Measurements from ENCODE around the gene NFE2L3. TPM values are rescaled to one million over a fixed set of nuclear protein-coding genes. Genes with fewer than 3 reads are reported as not detected.

Gene NFE2L3
- total RNA-seq, 5 donors from 2014 or later (not counting 1 experiment from before 2014, with no cell fraction given) = 1.8 to 6.2 (median 5.1) TPM

DNA sequence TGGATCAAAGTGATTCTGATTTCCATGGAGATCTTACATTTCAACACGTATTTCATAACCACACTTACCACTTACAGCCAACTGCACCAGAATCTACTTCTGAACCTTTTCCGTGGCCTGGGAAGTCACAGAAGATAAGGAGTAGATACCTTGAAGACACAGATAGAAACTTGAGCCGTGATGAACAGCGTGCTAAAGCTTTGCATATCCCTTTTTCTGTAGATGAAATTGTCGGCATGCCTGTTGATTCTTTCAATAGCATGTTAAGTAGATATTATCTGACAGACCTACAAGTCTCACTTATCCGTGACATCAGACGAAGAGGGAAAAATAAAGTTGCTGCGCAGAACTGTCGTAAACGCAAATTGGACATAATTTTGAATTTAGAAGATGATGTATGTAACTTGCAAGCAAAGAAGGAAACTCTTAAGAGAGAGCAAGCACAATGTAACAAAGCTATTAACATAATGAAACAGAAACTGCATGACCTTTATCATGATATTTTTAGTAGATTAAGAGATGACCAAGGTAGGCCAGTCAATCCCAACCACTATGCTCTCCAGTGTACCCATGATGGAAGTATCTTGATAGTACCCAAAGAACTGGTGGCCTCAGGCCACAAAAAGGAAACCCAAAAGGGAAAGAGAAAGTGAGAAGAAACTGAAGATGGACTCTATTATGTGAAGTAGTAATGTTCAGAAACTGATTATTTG is 33.3 kb downstream of the NFE2L3 start:
- DNase-seq (peak in 1 of 35 experiments; percentile 23), ATAC-seq (replicated peaks in 1 of 4) (peak in 1 of 4 experiments; percentile 6)
- no CpG with 5 or more reads among the region's 10 CpGs for WGBS (ENCODE audit: insufficient coverage)
- H3K9me3 ChIP-seq = no peaks in the 10 kb centered on the region
- peaks cover 8 to 16% of the 10 kb centered on the region in 2 experiments for H3K4me1 ChIP-seq (ENCODE audit: control insufficient read depth in 1 of 2, extremely low read depth in 1 of 2, insufficient read depth in 2 of 2, low read length in 2 of 2)
- H3K4me1 Mint-ChIP-seq = peaks cover 82 to 88% (median 86%) of the 10 kb centered on the region in 3 donors
- H3K27me3 Mint-ChIP-seq = no peaks in the 10 kb centered on the region
- H3K4me3 Mint-ChIP-seq = peak overlapping the region in 1 of 3 donors; percentile 34
- peaks cover 0 to 6% (median 0%) of the 10 kb centered on the region in 3 donors for H3K9me3 Mint-ChIP-seq
- peak overlapping the region; percentile 75 to 81 for H3K27ac Mint-ChIP-seq
- ChIA-PET POLR2A (interaction anchor here (0.6 to 1.4 kb wide), 3 partner anchors 10 to 30 kb away, joined by 3 to 4 read pairs (median 3); no protein-coding TSS in a partner anchor), CTCF (no interaction called here)
- H3K36me3 Mint-ChIP-seq = peaks cover 49% of the 10 kb centered on the region
- peaks cover 0 to 32% of the 10 kb centered on the region in 2 donors for H3K36me3 ChIP-seq (ENCODE audit: control insufficient read depth in 2 of 2, extremely low read depth in 1 of 2, insufficient read depth in 1 of 2, low read length in 1 of 2)
- no peak overlapping the region for H3K4me3 ChIP-seq (ENCODE audit: control insufficient read depth in 1 of 2, extremely low read depth in 1 of 2, low read length in 1 of 2)
- peak overlapping the region; percentile 22 for H3K27ac ChIP-seq (ENCODE audit: low read length)
- H3K27me3 ChIP-seq (replicated peaks in 1 of 2; ENCODE audit: control insufficient read depth in 2 of 2, extremely low read depth in 1 of 2, insufficient read depth in 2 of 2, low read length in 1 of 2) = no peaks in the 10 kb centered on the region

DNA sequence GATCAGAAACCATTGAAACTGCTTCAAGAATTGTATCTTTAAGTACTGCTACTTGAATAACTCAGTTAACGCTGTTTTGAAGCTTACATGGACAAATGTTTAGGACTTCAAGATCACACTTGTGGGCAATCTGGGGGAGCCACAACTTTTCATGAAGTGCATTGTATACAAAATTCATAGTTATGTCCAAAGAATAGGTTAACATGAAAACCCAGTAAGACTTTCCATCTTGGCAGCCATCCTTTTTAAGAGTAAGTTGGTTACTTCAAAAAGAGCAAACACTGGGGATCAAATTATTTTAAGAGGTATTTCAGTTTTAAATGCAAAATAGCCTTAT is 33.8 kb downstream of the NFE2L3 start:
- CTCF ChIA-PET = no interaction called here

DNA sequence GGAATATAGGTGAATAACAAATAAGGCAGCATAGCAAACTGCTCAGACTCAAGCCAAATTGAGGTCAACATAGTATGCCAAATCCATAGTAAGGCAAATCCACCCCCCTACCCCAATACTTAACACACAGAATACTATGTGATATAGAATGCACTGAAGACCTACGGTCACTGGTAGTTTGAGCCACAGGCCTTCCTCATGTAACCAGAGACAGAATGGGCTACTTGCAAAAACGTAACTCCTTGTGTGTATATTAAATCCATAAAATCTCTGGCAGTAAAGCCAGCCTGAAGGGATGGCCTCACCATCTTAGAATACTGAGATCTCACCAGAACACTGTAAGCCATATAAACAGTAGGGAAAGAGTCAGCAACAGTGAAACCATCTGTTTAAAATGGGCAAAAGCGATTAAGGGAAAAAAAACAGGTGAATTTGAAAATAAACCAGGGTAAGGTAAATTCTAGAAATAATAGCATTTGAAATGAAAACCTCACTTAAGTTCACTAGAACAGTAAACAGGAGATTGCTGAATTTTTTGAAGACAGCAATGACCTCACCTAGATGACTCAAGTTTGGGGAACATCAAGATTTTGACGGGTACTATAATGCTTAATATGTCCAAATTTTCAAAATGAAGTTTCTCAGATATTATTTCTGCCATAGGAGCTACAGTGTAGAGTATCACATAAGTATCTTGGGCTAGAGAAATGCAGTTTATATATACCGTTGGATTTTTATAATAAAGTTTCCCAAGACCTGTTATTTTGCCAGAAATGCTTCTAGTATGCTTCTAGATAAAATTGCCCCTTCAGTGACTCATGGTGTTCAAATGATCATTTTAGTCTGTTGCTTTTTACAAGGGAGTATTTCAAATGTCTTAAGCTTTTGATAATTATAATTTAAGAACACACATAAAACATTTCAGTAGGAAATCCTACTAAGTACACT is 34.6 kb downstream of the NFE2L3 start:
- Histone ChIP-seq H3K9me3 (no peaks in the 10 kb centered on the region), H3K4me1 (ENCODE audit: control insufficient read depth in 1 of 2, extremely low read depth in 1 of 2, insufficient read depth in 2 of 2, low read length in 2 of 2) (peaks cover 15 to 16% of the 10 kb centered on the region in 2 experiments), H3K4me3 (ENCODE audit: control insufficient read depth in 1 of 2, extremely low read depth in 1 of 2, low read length in 1 of 2) (no peak overlapping the region), H3K27ac (ENCODE audit: low read length) (peak overlapping the region; percentile 9), H3K27me3 (replicated peaks in 1 of 2; ENCODE audit: control insufficient read depth in 2 of 2, extremely low read depth in 1 of 2, insufficient read depth in 2 of 2, low read length in 1 of 2) (no peaks in the 10 kb centered on the region), H3K36me3 (ENCODE audit: control insufficient read depth in 2 of 2, extremely low read depth in 1 of 2, insufficient read depth in 1 of 2, low read length in 1 of 2) (peaks cover 0 to 45% of the 10 kb centered on the region in 2 donors)
- ATAC-seq (replicated peaks in 1 of 4) = peak in 1 of 4 experiments; percentile 13
- peak overlapping the region in 1 of 3 donors; percentile 20 for H3K4me3 Mint-ChIP-seq
- WGBS (ENCODE audit: insufficient coverage) = 100% methylated on average over 1 of the region's 5 CpGs
- peaks cover 81 to 89% (median 88%) of the 10 kb centered on the region in 3 donors for H3K4me1 Mint-ChIP-seq
- H3K36me3 Mint-ChIP-seq = peaks cover 57% of the 10 kb centered on the region
- ChIA-PET POLR2A (interaction anchor here (0.8 to 3.9 kb wide), 8 partner anchors 8 to 31 kb away, joined by 3 to 58 read pairs (median 8); partner anchors contain the start of genes CBX3 (in 1 of the 2) and HNRNPA2B1 (in 1 of the 2)), CTCF (interaction anchor here (0.6 to 3.2 kb wide), 2 partner anchors 11 to 104 kb away, joined by 3 to 38 read pairs; no protein-coding TSS in a partner anchor)
- peak overlapping the region; percentile 35 to 69 for H3K27ac Mint-ChIP-seq
- H3K27me3 Mint-ChIP-seq = no peaks in the 10 kb centered on the region
- H3K9me3 Mint-ChIP-seq = peaks cover 0 to 6% (median 0%) of the 10 kb centered on the region in 3 donors
- DNase-seq = peak in 1 of 35 experiments; percentile 16

More for the DNA sequence above, 33.8 kb downstream of the NFE2L3 start:
- Histone ChIP-seq H3K27me3 (replicated peaks in 1 of 2; ENCODE audit: control insufficient read depth in 2 of 2, extremely low read depth in 1 of 2, insufficient read depth in 2 of 2, low read length in 1 of 2) (no peaks in the 10 kb centered on the region), H3K27ac (ENCODE audit: low read length) (no peak overlapping the region), H3K9me3 (no peaks in the 10 kb centered on the region), H3K4me1 (ENCODE audit: control insufficient read depth in 1 of 2, extremely low read depth in 1 of 2, insufficient read depth in 2 of 2, low read length in 2 of 2) (peaks cover 11 to 16% of the 10 kb centered on the region in 2 experiments), H3K4me3 (ENCODE audit: control insufficient read depth in 1 of 2, extremely low read depth in 1 of 2, low read length in 1 of 2) (no peak overlapping the region), H3K36me3 (ENCODE audit: control insufficient read depth in 2 of 2, extremely low read depth in 1 of 2, insufficient read depth in 1 of 2, low read length in 1 of 2) (peaks cover 0 to 37% of the 10 kb centered on the region in 2 donors)
- no peak for ATAC-seq (replicated peaks in 1 of 4)
- H3K27me3 Mint-ChIP-seq = no peaks in the 10 kb centered on the region
- H3K27ac Mint-ChIP-seq = peak overlapping the region; percentile 75 to 81
- peaks cover 55% of the 10 kb centered on the region for H3K36me3 Mint-ChIP-seq
- WGBS (ENCODE audit: insufficient coverage) = no CpG with 5 or more reads among the region's 1 CpG
- POLR2A ChIA-PET = interaction anchor here (0.8 to 1.4 kb wide), 2 partner anchors 16 to 30 kb away, joined by 3 to 4 read pairs; no protein-coding TSS in a partner anchor
- peak overlapping the region in 1 of 3 donors; percentile 34 for H3K4me3 Mint-ChIP-seq
- H3K4me1 Mint-ChIP-seq = peaks cover 82 to 88% (median 86%) of the 10 kb centered on the region in 3 donors
- peak in 1 of 35 experiments; percentile 14 for DNase-seq
- peaks cover 0 to 6% (median 0%) of the 10 kb centered on the region in 3 donors for H3K9me3 Mint-ChIP-seq

- DNase-seq (peak in 1 of 35 experiments; percentile 29), ATAC-seq (replicated peaks in 1 of 4) (peak in 2 of 4 experiments; percentile 9 to 25)
- peaks cover 84 to 89% (median 88%) of the 10 kb centered on the region in 3 donors for H3K4me1 Mint-ChIP-seq
- H3K9me3 Mint-ChIP-seq = peaks cover 0 to 6% (median 0%) of the 10 kb centered on the region in 3 donors
- Histone ChIP-seq H3K4me3 (ENCODE audit: control insufficient read depth in 1 of 2, extremely low read depth in 1 of 2, low read length in 1 of 2) (no peak overlapping the region), H3K4me1 (ENCODE audit: control insufficient read depth in 1 of 2, extremely low read depth in 1 of 2, insufficient read depth in 2 of 2, low read length in 2 of 2) (peaks cover 17 to 22% of the 10 kb centered on the region in 2 experiments), H3K9me3 (no peaks in the 10 kb centered on the region), H3K27me3 (replicated peaks in 1 of 2; ENCODE audit: control insufficient read depth in 2 of 2, extremely low read depth in 1 of 2, insufficient read depth in 2 of 2, low read length in 1 of 2) (no peaks in the 10 kb centered on the region), H3K27ac (ENCODE audit: low read length) (peak overlapping the region; percentile 28), H3K36me3 (ENCODE audit: control insufficient read depth in 2 of 2, extremely low read depth in 1 of 2, insufficient read depth in 1 of 2, low read length in 1 of 2) (peaks cover 0 to 54% of the 10 kb centered on the region in 2 donors)
- peak overlapping the region; percentile 56 to 69 for H3K27ac Mint-ChIP-seq
- ChIA-PET POLR2A (interaction anchor here (0.6 to 3.9 kb wide), 13 partner anchors 8 to 37 kb away, joined by 3 to 58 read pairs (median 4); partner anchors contain the start of genes CBX3 (in 1 of the 2), HNRNPA2B1 (in 1 of the 2) and NFE2L3 (in 1 of the 2)), CTCF (interaction anchor here (0.6 to 3.2 kb wide), 3 partner anchors 10 to 105 kb away, joined by 3 to 38 read pairs (median 5); no protein-coding TSS in a partner anchor)
- H3K27me3 Mint-ChIP-seq = no peaks in the 10 kb centered on the region
- WGBS (ENCODE audit: insufficient coverage) = 94% methylated on average over 6 of the region's 11 CpGs
- peak overlapping the region in 1 of 3 donors; percentile 20 for H3K4me3 Mint-ChIP-seq
- peaks cover 66% of the 10 kb centered on the region for H3K36me3 Mint-ChIP-seq
These were observed 35.6 kb downstream of the NFE2L3 start for GRCh38 chr7:26187380-26188205.

DNA sequence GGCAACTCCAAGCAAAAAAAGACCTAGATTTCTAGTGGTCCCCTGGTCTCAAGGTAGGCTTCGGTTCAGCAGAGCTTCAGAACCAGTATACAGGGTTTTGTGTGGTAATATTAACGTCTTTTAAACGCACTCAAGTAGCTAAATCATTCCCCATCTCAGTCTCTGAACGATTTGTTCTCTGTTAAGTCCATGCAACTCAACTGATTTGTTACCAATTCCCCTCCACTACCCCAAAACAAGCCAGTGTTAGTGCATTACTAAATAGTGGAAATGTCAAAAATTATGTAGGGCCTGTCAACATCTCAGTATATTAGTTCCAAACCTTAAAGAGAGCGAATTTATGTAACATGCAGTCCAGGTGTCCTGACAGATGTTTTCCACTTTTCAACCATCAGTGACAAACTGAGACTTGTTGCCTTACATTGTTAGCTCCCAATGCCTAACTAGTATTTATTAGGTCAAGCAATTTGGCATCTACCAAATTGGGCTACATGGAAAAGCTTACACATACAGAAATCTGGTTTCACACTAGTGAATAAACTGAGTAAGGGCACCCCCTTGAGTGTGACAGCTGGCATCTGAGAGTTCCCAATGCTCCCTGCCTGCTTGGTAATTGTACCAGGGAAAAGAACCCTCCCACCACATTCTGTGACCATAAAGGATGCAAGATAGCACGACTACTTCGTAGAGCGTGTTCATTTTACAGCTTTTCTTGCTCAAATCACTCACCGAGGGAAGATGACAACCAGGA is 36.4 kb downstream of the NFE2L3 start:
- H3K4me3 Mint-ChIP-seq = peak overlapping the region in 1 of 3 donors; percentile 3
- Histone ChIP-seq H3K36me3 (ENCODE audit: control insufficient read depth in 2 of 2, extremely low read depth in 1 of 2, insufficient read depth in 1 of 2, low read length in 1 of 2) (peaks cover 0 to 62% of the 10 kb centered on the region in 2 donors), H3K9me3 (no peaks in the 10 kb centered on the region), H3K4me1 (ENCODE audit: control insufficient read depth in 1 of 2, extremely low read depth in 1 of 2, insufficient read depth in 2 of 2, low read length in 2 of 2) (peaks cover 23 to 30% of the 10 kb centered on the region in 2 experiments), H3K27me3 (replicated peaks in 1 of 2; ENCODE audit: control insufficient read depth in 2 of 2, extremely low read depth in 1 of 2, insufficient read depth in 2 of 2, low read length in 1 of 2) (no peaks in the 10 kb centered on the region), H3K27ac (ENCODE audit: low read length) (peak overlapping the region; percentile 28), H3K4me3 (ENCODE audit: control insufficient read depth in 1 of 2, extremely low read depth in 1 of 2, low read length in 1 of 2) (no peak overlapping the region)
- ChIA-PET CTCF (interaction anchor here (0.6 to 3.2 kb wide), 6 partner anchors 9 to 1009 kb away, joined by 3 to 38 read pairs (median 4); partner anchors contain the start of gene NFE2L3 (in 1 of the 2)), POLR2A (interaction anchor here (0.6 to 3.9 kb wide), 20 partner anchors 8 to 1551 kb away, joined by 3 to 58 read pairs (median 4); partner anchors contain the start of genes CBX3 (in 1 of the 2), HNRNPA2B1 (in 1 of the 2) and NFE2L3 (in 1 of the 2))
- peaks cover 74% of the 10 kb centered on the region for H3K36me3 Mint-ChIP-seq
- no CpG with 5 or more reads among the region's 9 CpGs for WGBS (ENCODE audit: insufficient coverage)
- H3K9me3 Mint-ChIP-seq = peaks cover 0 to 6% (median 0%) of the 10 kb centered on the region in 3 donors
- ATAC-seq (replicated peaks in 1 of 4) (no peak), DNase-seq (peak in 1 of 35 experiments; percentile 33)
- H3K27ac Mint-ChIP-seq = peak overlapping the region; percentile 56 to 71
- peaks cover 91 to 93% (median 92%) of the 10 kb centered on the region in 3 donors for H3K4me1 Mint-ChIP-seq
- H3K27me3 Mint-ChIP-seq = no peaks in the 10 kb centered on the region
